K562 (cell line): ENCODE data around the gene TXLNA. TPM values are rescaled to one million over a fixed set of nuclear protein-coding genes. Genes with fewer than 3 reads are reported as not detected.
A peak's percentile ranks its signal among the peaks of the same experiment; 100 is the strongest.

Experiments
- ERF ChIP-seq: fragments of 450-650 bp; formaldehyde crosslinking; IDR thresholded peaks from 2 replicates; pipeline ENCODE4 v1.4.0; 2020; ENCODE audit warnings: mild to moderate bottlenecking, mixed read lengths
- EZH2 ChIP-seq: IDR thresholded peaks from 2 replicates; pipeline ENCODE4 v1.6.1; 2012; ENCODE audit warnings: low read depth, mild to moderate bottlenecking, inconsistent platforms, low read length, borderline replicate concordance
- FOSL1 ChIP-seq: fragments of 200-800 bp; sonication (Bioruptor generic); conservative IDR thresholded peaks from 2 replicates; pipeline ENCODE4 v1.6.1; 2016; ENCODE audit warnings: missing genetic modification characterization, missing compliant biosample characterization
- FOXJ2 ChIP-seq: fragments of 200-800 bp; sonication (Bioruptor generic); IDR thresholded peaks from 2 replicates; pipeline ENCODE4 v1.6.1; 2016; ENCODE audit warnings: missing genetic modification characterization, missing compliant biosample characterization
- LARP7 ChIP-seq: fragments of 450-650 bp; IDR thresholded peaks from 2 replicates; pipeline ENCODE4 v1.6.1; 2016
- MECOM ChIP-seq: fragments of 250-450 bp; sonication (Bioruptor Pico); IDR thresholded peaks from 2 replicates; pipeline ENCODE4 v1.8.0; 2022; ENCODE audit warnings: inconsistent platforms
- MEF2D ChIP-seq: conservative IDR thresholded peaks from 2 replicates; pipeline ENCODE4 v1.6.1; 2016; ENCODE audit warnings: low read depth, missing genetic modification characterization, missing compliant biosample characterization
- PHTF2 ChIP-seq: fragments of 250-450 bp; sonication (Bioruptor Pico); IDR thresholded peaks from 2 replicates; pipeline ENCODE4 v1.5.0; 2021; ENCODE audit warnings: mild to moderate bottlenecking
- POLR2B ChIP-seq: fragments of 450-650 bp; IDR thresholded peaks from 2 replicates; pipeline ENCODE4 v1.6.1; 2018; ENCODE audit warnings: low read depth; ENCODE audit not compliant: partially characterized antibody
- PTRF ChIP-seq: fragments of 450-650 bp; IDR thresholded peaks from 2 replicates; pipeline ENCODE4 v1.6.1; 2016; ENCODE audit warnings: mild to moderate bottlenecking, missing genetic modification characterization, missing compliant biosample characterization
- RHOXF2B ChIP-seq: fragments of 250-450 bp; sonication (Bioruptor Pico); conservative IDR thresholded peaks from 2 replicates; pipeline ENCODE4 v1.5.1; 2021
- TEAD4 ChIP-seq, 2 experiments: sonication (generic) in 1 of 2; formaldehyde crosslinking in 1 of 2; IDR thresholded peaks; 2 replicates each; pipeline versions ENCODE4 v1.6.1 to v1.8.0; 2012 to 2022; ENCODE audit warnings: borderline replicate concordance in 1 of 2, inconsistent platforms in 1 of 2, low read length in 1 of 2, mild to moderate bottlenecking in 1 of 2, missing genetic modification reagents in 1 of 2
- ZKSCAN3 ChIP-seq: fragments of 250-450 bp; sonication (Bioruptor Pico); IDR thresholded peaks from 2 replicates; pipeline ENCODE4 v1.4.0; 2020
- ZNF324 ChIP-seq: fragments of 250-450 bp; sonication (Bioruptor Pico); IDR thresholded peaks from 2 replicates; pipeline ENCODE4 v1.4.0; 2020; ENCODE audit warnings: mild to moderate bottlenecking
- ZNF41 ChIP-seq: fragments of 250-450 bp; sonication (Bioruptor Pico); conservative IDR thresholded peaks from 2 replicates; pipeline ENCODE4 v1.4.0; 2020; ENCODE audit warnings: mild to moderate bottlenecking
- ZNF583 ChIP-seq: fragments of 250-450 bp; sonication (Bioruptor Pico); IDR thresholded peaks from 2 replicates; pipeline ENCODE4 v1.4.0; 2020
- polyA plus RNA-seq, 8 experiments: library from polyadenylated mRNA; depleted of rRNA in 4 of 8; stranded (reverse) in 5 of 8; unstranded in 3 of 8; fragments of >200 nt; fragmentation: Nextera tagmentation in 2 of 8; fragmentation: Illumina TruSeq in 1 of 8; extraction: Ambion mirVana in 2 of 8; extraction: Trizol in 1 of 8; gene quantifications; 2 replicates each; pipeline versions ENCODE4 v1.2.1 to v1.2.3, GENCODE V29; 2011 to 2014; ENCODE audit warnings: inconsistent platforms in 1 of 8, missing spikeins in 1 of 8
- total RNA-seq, 7 experiments: library from RNA; depleted of rRNA in 6 of 7; stranded (reverse); fragments of >200 nt in 6 of 7; fragmentation: Illumina TruSeq in 2 of 7; extraction: Trizol in 2 of 7; gene quantifications; 2 replicates each; pipeline versions ENCODE4 v1.2.1 to v1.2.3, GENCODE V29; 2011 to 2021; ENCODE audit warnings: low replicate concordance in 1 of 7
- TF ChIP-seq, protein P1 (sequence below): fragments of 200-800 bp; sonication (Bioruptor generic); IDR thresholded peaks from 2 replicates; pipeline ENCODE4 v1.6.1; 2016; ENCODE audit warnings: missing genetic modification characterization, missing compliant biosample characterization
- TF ChIP-seq, protein P2 (sequence below): fragments of 450-650 bp; formaldehyde crosslinking; IDR thresholded peaks from 2 replicates; pipeline ENCODE4 v1.4.0; 2020; ENCODE audit warnings: mild to moderate bottlenecking, moderate library complexity
- TF ChIP-seq, protein P3 (sequence below): fragments of 250-450 bp; sonication (Bioruptor Pico); IDR thresholded peaks from 2 replicates; pipeline ENCODE4 v1.8.0; 2022; ENCODE audit warnings: moderate library complexity, mild to moderate bottlenecking, inconsistent platforms
- TF ChIP-seq, protein P4 (sequence below): fragments of 250-450 bp; sonication (Bioruptor Pico); IDR thresholded peaks from 2 replicates; pipeline ENCODE4 v1.8.0; 2022; ENCODE audit warnings: moderate library complexity, mild to moderate bottlenecking, inconsistent platforms
- TF ChIP-seq, protein P5 (sequence below): sonication (generic); IDR thresholded peaks from 2 replicates; pipeline ENCODE4 v1.6.1; 2016

TXLNA gene
- total and polyA plus RNA-seq, 9 of the 15 experiments (the other 6 are each of a cell fraction or from before 2014, with no cell fraction given): 9.2 to 54.5 (median 39.3) TPM

DNA sequence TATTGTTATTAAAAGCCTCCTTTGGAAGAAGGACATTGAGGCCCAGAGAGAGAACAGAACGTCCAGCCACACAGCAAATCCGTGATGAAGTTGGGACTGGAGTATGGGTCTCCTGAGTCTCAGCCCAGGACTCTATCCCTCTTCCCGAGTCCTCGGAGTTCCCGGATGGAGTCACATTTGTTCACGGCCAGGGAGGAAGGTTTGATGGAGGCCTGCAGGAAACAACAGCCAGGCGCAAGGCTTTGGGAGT lies 357 bp upstream of the TXLNA start (continued):
- TF ChIP-seq, protein P1, sequence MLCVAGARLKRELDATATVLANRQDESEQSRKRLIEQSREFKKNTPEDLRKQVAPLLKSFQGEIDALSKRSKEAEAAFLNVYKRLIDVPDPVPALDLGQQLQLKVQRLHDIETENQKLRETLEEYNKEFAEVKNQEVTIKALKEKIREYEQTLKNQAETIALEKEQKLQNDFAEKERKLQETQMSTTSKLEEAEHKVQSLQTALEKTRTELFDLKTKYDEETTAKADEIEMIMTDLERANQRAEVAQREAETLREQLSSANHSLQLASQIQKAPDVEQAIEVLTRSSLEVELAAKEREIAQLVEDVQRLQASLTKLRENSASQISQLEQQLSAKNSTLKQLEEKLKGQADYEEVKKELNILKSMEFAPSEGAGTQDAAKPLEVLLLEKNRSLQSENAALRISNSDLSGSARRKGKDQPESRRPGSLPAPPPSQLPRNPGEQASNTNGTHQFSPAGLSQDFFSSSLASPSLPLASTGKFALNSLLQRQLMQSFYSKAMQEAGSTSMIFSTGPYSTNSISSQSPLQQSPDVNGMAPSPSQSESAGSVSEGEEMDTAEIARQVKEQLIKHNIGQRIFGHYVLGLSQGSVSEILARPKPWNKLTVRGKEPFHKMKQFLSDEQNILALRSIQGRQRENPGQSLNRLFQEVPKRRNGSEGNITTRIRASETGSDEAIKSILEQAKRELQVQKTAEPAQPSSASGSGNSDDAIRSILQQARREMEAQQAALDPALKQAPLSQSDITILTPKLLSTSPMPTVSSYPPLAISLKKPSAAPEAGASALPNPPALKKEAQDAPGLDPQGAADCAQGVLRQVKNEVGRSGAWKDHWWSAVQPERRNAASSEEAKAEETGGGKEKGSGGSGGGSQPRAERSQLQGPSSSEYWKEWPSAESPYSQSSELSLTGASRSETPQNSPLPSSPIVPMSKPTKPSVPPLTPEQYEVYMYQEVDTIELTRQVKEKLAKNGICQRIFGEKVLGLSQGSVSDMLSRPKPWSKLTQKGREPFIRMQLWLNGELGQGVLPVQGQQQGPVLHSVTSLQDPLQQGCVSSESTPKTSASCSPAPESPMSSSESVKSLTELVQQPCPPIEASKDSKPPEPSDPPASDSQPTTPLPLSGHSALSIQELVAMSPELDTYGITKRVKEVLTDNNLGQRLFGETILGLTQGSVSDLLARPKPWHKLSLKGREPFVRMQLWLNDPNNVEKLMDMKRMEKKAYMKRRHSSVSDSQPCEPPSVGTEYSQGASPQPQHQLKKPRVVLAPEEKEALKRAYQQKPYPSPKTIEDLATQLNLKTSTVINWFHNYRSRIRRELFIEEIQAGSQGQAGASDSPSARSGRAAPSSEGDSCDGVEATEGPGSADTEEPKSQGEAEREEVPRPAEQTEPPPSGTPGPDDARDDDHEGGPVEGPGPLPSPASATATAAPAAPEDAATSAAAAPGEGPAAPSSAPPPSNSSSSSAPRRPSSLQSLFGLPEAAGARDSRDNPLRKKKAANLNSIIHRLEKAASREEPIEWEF (CRISPR knock-in tag): 0 out of 2 replicates have a peak, but pooled peaks have one; percentile 28
- peak; percentile 3; the same call in 1 of the 2 replicates for TF ChIP-seq TEAD4 (IDR thresholded peaks at IDR 0.05; ENCODE audit: low read length)
- no peak for TF ChIP-seq TEAD4 (CRISPR knock-in tag; IDR thresholded peaks at IDR 0.05; ENCODE audit: borderline replicate concordance)
- peak; percentile 72 for TF ChIP-seq MEF2D (tag)
- peak; percentile 55; the same call in 1 of the 2 replicates for TF ChIP-seq ZNF41
- no peak for TF ChIP-seq POLR2B
- TF ChIP-seq LARP7: no peak
- TF ChIP-seq PHTF2 (CRISPR knock-in tag): no peak
- TF ChIP-seq ZNF583 (CRISPR knock-in tag): peak; percentile 92
- TF ChIP-seq, protein P2, sequence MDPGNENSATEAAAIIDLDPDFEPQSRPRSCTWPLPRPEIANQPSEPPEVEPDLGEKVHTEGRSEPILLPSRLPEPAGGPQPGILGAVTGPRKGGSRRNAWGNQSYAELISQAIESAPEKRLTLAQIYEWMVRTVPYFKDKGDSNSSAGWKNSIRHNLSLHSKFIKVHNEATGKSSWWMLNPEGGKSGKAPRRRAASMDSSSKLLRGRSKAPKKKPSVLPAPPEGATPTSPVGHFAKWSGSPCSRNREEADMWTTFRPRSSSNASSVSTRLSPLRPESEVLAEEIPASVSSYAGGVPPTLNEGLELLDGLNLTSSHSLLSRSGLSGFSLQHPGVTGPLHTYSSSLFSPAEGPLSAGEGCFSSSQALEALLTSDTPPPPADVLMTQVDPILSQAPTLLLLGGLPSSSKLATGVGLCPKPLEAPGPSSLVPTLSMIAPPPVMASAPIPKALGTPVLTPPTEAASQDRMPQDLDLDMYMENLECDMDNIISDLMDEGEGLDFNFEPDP (CRISPR knock-in tag): 0 out of 2 replicates have a peak, but pooled peaks have one; percentile 61
- TF ChIP-seq ERF: peak; percentile 83
- TF ChIP-seq MECOM (CRISPR knock-in tag): peak; percentile 69; the same call in 1 of the 2 replicates
- TF ChIP-seq, protein P3, sequence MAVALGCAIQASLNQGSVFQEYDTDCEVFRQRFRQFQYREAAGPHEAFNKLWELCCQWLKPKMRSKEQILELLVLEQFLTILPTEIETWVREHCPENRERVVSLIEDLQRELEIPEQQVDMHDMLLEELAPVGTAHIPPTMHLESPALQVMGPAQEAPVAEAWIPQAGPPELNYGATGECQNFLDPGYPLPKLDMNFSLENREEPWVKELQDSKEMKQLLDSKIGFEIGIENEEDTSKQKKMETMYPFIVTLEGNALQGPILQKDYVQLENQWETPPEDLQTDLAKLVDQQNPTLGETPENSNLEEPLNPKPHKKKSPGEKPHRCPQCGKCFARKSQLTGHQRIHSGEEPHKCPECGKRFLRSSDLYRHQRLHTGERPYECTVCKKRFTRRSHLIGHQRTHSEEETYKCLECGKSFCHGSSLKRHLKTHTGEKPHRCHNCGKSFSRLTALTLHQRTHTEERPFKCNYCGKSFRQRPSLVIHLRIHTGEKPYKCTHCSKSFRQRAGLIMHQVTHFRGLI (CRISPR knock-in tag): 0 out of 2 replicates have a peak, but pooled peaks have one; percentile 59
- TF ChIP-seq RHOXF2B (CRISPR knock-in tag): 0 out of 2 replicates have a peak, but pooled peaks have one; percentile 43
- peak; percentile 64; the same call in 1 of the 2 replicates for TF ChIP-seq ZNF324 (CRISPR knock-in tag)
- TF ChIP-seq EZH2: no peak
- 0 out of 2 replicates have a peak, but pooled peaks have one; percentile 64 for TF ChIP-seq FOXJ2 (tag)
- no peak for TF ChIP-seq FOSL1
- TF ChIP-seq, protein P4, sequence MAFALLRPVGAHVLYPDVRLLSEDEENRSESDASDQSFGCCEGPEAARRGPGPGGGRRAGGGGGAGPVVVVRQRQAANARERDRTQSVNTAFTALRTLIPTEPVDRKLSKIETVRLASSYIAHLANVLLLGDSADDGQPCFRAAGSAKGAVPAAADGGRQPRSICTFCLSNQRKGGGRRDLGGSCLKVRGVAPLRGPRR (CRISPR knock-in tag): peak; percentile 84
- TF ChIP-seq PTRF: peak; percentile 73
- peak; percentile 54; the same call in 1 of the 2 replicates for TF ChIP-seq ZKSCAN3
- TF ChIP-seq, protein P5, sequence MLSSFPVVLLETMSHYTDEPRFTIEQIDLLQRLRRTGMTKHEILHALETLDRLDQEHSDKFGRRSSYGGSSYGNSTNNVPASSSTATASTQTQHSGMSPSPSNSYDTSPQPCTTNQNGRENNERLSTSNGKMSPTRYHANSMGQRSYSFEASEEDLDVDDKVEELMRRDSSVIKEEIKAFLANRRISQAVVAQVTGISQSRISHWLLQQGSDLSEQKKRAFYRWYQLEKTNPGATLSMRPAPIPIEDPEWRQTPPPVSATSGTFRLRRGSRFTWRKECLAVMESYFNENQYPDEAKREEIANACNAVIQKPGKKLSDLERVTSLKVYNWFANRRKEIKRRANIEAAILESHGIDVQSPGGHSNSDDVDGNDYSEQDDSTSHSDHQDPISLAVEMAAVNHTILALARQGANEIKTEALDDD: 0 out of 2 replicates have a peak, but pooled peaks have one; percentile 8
